Endothelial cell (in vitro differentiated cells): ENCODE results near the gene TARS2. TPM values are rescaled to one million over a fixed set of nuclear protein-coding genes. Genes with fewer than 3 reads are reported as not detected.

Experiments
- DNase-seq: peaks from one replicate; pipeline ENCODE4 v3.0.0; 2021; ENCODE audit warnings: low spot score
- H3K27ac Mint-ChIP-seq: one replicate; pipeline ENCODE4 v1.8.0; 2021; ENCODE audit warnings: mixed read lengths, inconsistent platforms; ENCODE audit not compliant: unreplicated experiment
- H3K27me3 Mint-ChIP-seq: one replicate; pipeline ENCODE4 v1.8.0; 2021; ENCODE audit warnings: mild to moderate bottlenecking, moderate library complexity, mixed read lengths, inconsistent platforms; ENCODE audit not compliant: unreplicated experiment
- H3K36me3 Mint-ChIP-seq: one replicate; pipeline ENCODE4 v1.8.0; 2021; ENCODE audit warnings: mild to moderate bottlenecking, low read depth, mixed read lengths, inconsistent platforms; ENCODE audit not compliant: unreplicated experiment
- H3K4me1 Mint-ChIP-seq: one replicate; pipeline ENCODE4 v1.8.0; 2021; ENCODE audit warnings: mild to moderate bottlenecking, mixed read lengths, inconsistent platforms; ENCODE audit not compliant: unreplicated experiment
- H3K4me3 Mint-ChIP-seq: one replicate; pipeline ENCODE4 v1.8.0; 2021; ENCODE audit warnings: mild to moderate bottlenecking, mixed read lengths, inconsistent platforms; ENCODE audit not compliant: unreplicated experiment
- H3K9me3 Mint-ChIP-seq: one replicate; pipeline ENCODE4 v1.8.0; 2021; ENCODE audit warnings: mixed read lengths, inconsistent platforms; ENCODE audit not compliant: unreplicated experiment
- total RNA-seq: library from RNA; stranded (reverse); fragmentation: NEBNext Ultra II Directional; extraction: Animal tissue kit (Norgen Biotek cat#: 25700); gene quantifications from one replicate; pipeline ENCODE4 v1.2.1, GENCODE V29; 2021; ENCODE audit not compliant: unreplicated experiment
- TF ChIP-seq, protein P1 (sequence below): fragments of 200-600 bp; sonication (generic); IDR thresholded peaks from one replicate; pipeline ENCODE4 v1.5.0; 2021; ENCODE audit warnings: antibody characterized with exemption; ENCODE audit not compliant: unreplicated experiment

TARS2 gene
- total RNA-seq, 1 donor from 2014 or later = 16.6 TPM

DNA sequence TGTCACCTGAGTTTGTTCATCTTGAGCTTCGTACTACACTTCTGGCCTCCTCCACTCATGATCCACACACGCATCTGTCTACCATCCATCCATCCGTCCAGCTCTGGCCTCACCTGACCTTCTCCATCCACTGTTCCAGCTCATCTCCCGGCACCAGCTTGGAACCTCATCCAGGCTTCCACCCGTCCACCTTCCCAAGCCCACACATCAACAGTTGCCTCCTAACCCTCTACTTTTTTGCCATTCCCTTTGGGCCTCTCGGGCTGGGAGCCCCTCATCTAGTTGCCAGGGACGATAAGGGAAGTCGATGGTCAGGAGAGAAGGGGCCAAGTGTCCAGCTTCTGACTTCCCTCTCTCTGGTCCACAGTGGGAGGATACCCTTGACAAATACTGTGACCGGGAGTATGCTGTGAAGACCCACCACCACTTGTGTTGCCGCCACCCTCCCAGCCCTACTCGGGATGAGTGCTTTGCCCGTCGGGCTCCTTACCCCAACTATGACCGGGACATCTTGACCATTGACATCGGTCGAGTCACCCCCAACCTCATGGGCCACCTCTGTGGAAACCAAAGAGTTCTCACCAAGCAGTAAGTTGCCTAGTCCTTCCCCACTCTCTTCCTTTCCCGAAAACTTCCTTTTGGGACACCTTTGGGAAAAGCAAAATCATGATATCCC, 24.9 kb downstream of the TARS2 start:
- Mint-ChIP-seq H3K36me3 (peaks cover 26% of the 10 kb centered on the region), H3K27me3 (peaks cover 24% of the 10 kb centered on the region), H3K27ac (peak overlapping the region; percentile 54), H3K9me3 (no peaks in the 10 kb centered on the region), H3K4me1 (peaks cover 70% of the 10 kb centered on the region), H3K4me3 (peak overlapping the region; percentile 88)
- TF ChIP-seq, protein P1, sequence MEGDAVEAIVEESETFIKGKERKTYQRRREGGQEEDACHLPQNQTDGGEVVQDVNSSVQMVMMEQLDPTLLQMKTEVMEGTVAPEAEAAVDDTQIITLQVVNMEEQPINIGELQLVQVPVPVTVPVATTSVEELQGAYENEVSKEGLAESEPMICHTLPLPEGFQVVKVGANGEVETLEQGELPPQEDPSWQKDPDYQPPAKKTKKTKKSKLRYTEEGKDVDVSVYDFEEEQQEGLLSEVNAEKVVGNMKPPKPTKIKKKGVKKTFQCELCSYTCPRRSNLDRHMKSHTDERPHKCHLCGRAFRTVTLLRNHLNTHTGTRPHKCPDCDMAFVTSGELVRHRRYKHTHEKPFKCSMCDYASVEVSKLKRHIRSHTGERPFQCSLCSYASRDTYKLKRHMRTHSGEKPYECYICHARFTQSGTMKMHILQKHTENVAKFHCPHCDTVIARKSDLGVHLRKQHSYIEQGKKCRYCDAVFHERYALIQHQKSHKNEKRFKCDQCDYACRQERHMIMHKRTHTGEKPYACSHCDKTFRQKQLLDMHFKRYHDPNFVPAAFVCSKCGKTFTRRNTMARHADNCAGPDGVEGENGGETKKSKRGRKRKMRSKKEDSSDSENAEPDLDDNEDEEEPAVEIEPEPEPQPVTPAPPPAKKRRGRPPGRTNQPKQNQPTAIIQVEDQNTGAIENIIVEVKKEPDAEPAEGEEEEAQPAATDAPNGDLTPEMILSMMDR = no peak
- DNase-seq = no peak

DNA sequence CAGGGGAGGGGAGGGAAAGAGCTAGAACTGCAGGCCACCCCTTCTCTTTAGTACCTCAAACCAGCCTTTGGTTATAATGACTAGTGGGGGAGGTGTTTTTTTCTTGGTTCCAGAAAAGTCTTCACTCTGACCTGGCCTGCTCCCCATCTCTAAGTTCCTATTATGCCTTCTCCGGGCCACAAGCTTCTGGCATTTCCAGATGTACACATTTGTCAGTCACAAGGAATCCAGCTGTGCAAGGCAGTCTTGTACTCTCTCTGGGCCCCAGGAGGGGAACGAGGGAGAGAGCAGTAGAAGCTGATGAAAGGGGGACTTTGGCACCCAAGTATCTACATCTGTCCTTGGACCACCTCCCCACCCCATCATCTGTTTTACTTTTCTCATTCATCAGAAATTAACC, 25.6 kb downstream of the TARS2 start:
- no peak for DNase-seq

DNA sequence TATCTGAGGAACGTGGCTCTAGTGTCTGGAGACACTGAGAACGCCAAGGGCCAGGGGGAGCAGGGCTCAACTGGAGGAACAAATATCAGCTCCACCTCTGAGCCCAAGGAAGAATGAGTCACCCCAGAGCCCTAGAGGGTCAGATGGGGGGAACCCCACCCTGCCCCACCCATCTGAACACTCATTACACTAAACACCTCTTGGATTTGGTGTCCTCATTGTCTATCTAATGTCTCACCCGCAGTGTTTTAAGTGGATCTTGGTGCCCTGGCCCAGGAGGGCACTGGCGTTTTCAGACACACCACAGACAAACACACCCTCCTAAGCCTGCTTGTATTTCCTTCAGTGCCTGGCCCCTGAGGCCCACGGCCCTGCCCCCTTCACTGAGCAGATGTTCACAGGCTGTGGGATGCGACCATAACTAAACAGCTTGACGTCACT, 26.2 kb downstream of the TARS2 start:
- H3K4me1 Mint-ChIP-seq = peaks cover 61% of the 10 kb centered on the region
- H3K27me3 Mint-ChIP-seq = peaks cover 22% of the 10 kb centered on the region
- DNase-seq = no peak
- TF ChIP-seq, protein P1 = no peak
- peaks cover 22% of the 10 kb centered on the region for H3K36me3 Mint-ChIP-seq
- H3K9me3 Mint-ChIP-seq = no peaks in the 10 kb centered on the region
- peak overlapping the region; percentile 80 for H3K4me3 Mint-ChIP-seq
- no peak overlapping the region for H3K27ac Mint-ChIP-seq

More for the DNA sequence above, 25.6 kb downstream of the TARS2 start:
- TF ChIP-seq, protein P1 = no peak
- Mint-ChIP-seq H3K27me3 (peaks cover 24% of the 10 kb centered on the region), H3K36me3 (peaks cover 22% of the 10 kb centered on the region), H3K4me1 (peaks cover 66% of the 10 kb centered on the region), H3K4me3 (peak overlapping the region; percentile 88), H3K27ac (no peak overlapping the region), H3K9me3 (no peaks in the 10 kb centered on the region)

DNA sequence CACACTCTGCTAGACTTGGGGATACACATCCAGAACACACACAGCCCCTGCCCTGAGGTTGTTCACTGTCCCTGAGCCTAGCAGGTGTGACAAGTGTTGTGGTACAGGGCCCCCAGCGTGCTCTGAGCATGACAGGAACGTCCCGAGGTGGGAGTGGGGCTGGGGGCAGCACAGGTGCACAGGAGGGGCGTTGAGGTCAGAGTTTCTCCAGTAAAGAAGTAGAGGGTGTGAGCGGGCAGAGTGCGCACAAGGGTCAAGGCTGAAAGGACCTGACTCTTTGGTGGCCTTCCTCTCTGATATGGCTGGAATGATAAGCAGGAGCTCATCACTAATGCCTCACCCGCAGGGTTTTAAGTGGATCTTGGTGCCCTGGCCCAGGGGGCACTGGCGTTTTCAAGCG, 27.0 kb downstream of the TARS2 start:
- H3K4me3 Mint-ChIP-seq = peak overlapping the region; percentile 84

DNA sequence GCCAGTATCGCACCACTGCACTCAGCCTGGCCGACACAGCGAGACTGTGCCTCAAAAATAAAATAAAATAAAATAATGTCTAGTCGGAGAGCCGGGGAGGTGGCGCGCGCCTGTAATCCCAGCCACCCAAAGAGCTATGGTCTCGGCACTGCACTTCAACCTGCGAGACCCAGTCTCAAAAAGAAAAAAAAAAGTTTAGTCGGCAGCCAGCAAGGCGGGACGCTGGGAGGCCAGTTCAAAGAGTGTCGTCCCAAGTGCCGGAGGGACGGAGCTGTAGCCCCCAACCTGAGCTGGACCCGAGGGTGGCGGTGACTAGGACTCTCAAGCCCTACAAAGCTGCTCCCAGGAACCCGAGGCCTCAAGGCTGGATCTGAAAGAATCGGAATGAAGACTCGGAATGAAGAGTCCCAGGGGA, 27.7 kb downstream of the TARS2 start:
- H3K27ac Mint-ChIP-seq = peak overlapping the region; percentile 30
- DNase-seq = no peak
- peaks cover 21% of the 10 kb centered on the region for H3K27me3 Mint-ChIP-seq
- no peaks in the 10 kb centered on the region for H3K9me3 Mint-ChIP-seq
- H3K4me3 Mint-ChIP-seq = peak overlapping the region; percentile 85
- TF ChIP-seq, protein P1 = no peak
- peaks cover 22% of the 10 kb centered on the region for H3K36me3 Mint-ChIP-seq
- H3K4me1 Mint-ChIP-seq = peaks cover 53% of the 10 kb centered on the region

More for the DNA sequence above, 27.0 kb downstream of the TARS2 start:
- Mint-ChIP-seq H3K9me3 (no peaks in the 10 kb centered on the region), H3K36me3 (peaks cover 22% of the 10 kb centered on the region), H3K27me3 (peaks cover 21% of the 10 kb centered on the region), H3K27ac (no peak overlapping the region), H3K4me1 (peaks cover 56% of the 10 kb centered on the region)
- DNase-seq = no peak
- TF ChIP-seq, protein P1 = no peak
